GM21576 (cell line): ENCODE data around the gene PAQR3.

Experiments
- ATAC-seq: cut with Tn5 transposase; IDR thresholded peaks from one replicate; pipeline ENCODE4 v1.9.1; 2021; ENCODE audit warnings: mild to moderate bottlenecking, moderate library complexity; ENCODE audit not compliant: unreplicated experiment

Gene PAQR3, protein sequence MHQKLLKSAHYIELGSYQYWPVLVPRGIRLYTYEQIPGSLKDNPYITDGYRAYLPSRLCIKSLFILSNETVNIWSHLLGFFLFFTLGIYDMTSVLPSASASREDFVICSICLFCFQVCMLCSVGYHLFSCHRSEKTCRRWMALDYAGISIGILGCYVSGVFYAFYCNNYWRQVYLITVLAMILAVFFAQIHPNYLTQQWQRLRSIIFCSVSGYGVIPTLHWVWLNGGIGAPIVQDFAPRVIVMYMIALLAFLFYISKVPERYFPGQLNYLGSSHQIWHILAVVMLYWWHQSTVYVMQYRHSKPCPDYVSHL

DNA sequence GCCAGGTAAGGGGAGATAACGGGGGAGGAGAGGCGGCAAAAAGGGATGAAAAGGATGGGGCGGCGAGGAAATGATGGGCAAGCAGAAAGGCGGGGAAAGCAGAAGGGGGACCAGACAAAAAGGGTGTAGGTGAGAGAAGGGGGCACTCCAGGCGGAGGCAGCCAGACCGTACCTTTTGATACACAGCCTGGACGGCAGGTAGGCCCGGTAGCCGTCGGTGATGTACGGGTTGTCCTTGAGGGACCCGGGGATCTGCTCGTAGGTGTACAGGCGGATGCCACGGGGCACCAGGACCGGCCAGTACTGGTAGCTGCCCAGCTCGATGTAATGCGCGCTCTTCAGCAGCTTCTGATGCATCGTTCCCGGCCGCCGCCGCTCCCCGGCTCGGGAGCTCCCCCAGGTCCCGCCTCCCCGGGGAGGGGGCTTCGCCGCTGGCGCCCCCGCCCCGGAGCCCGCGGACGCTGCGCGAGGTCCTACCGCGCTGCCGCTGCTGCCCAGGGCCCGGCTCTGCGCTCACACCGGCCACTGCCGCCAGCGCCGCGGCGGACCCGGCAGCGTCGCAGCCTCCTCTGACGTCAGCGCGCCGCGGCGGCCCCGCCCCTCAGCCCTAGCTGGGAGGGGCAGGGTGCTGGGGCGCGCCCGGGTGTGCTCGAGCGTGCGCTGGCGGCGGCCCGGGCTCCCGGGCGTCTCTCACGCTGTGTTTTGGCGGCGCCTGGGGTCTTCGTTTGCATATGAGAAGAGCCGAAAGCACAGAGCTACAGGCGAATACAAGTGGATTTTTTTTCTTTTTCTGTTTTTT is at the start of gene PAQR3:
TSS of gene PAQR3 (minus strand) at position 571 of the 799 bp plus-strand sequence. CDS start at position 357, 214 bp downstream.
- ATAC-seq = peak; percentile 98

DNA sequence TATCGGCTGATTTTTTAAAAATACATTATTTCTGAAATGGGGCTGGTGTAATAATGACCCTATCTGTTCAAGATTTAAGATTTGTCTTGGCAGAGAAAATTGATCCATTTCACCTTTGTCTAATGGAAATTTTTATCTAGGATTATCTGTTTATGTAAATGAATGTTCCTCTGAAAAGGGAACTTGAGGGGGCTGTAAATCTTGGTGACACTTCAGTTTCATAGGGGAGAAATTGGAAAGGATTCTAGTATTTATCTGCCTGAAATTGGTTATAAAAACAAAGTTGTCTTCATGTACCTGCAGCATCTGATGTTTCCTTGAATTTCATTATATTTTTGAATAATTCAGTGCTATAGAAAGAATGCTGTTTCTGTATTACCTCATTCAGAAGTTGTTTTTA is 48.4 kb upstream of the PAQR3 start:
- ATAC-seq = no peak

DNA sequence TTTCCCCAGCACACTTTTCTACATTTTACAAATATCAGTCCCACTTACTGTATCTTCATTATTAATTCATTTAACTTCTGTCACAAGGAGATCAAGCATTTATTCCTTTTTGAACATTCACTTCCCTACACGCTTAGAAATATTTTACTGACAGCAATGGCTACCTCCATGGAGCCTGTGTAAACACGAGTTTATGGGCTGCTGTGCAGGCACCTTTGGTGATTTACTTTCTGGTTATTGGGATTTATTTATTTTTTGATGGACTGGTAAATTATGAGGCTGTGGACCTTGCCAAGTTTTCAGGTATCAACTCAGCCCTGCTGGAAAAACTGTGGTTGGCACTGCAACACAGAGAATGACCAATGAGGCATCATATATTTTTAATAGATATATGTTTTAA is 45.4 kb upstream of the PAQR3 start:
- no peak for ATAC-seq

DNA sequence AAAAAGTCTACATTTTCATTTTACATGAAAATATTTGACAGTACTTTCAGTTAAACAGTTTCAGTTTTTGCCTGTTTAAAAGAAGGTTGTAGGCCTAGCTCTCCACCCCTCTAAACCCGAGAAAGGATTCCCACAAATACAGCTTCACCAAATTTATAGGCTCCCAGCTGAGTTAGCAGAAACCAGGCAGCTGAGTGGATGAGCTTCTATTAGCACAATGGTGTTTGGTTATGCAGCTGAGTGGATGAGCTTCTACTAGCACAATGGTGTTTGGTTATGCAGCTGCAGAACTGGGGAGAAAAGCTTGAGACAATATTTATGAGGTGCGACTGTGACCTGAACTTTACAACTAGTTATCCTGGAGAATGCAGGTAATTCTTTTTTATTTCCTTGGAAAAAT is 36.6 kb upstream of the PAQR3 start:
- no peak for ATAC-seq

DNA sequence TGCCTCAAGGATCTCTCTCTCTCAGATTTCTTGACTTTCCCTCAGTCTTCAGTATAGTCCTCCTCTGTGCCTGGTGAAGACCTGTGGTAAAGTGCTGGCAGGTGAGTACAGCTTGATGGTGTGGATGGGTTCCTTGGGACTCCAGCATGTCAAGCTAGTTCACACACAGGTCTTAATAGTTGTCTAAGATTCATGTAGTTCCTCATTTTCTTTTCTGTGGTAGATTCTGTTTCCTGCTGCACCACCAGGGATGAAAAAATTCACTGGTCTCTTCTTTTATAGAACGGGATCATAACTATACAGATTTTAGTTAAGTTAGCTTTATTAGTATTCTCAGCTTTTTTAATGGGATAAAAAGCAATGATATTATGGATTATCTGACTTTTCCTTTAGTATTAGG is 32.5 kb upstream of the PAQR3 start:
- no peak for ATAC-seq

DNA sequence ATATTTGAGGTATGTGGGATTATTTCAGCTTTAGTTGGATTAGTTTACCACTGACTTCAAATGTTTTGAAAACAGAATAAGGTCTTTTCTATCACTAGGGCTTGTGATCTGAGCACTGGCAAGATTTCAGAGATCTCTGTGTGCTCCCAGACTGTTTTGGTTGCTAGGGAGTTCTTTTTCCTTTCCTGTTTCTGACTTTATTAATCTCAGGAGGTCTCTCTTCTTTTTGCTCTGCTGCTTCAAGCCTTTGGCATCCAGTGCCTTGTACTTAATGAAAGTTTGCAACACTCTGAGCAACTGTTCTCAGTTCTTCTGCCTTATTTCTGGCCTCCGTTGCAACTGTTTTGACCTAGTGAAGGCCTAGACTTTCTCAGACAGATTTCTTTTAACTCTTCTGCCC is 32.1 kb upstream of the PAQR3 start:
- no peak for ATAC-seq

DNA sequence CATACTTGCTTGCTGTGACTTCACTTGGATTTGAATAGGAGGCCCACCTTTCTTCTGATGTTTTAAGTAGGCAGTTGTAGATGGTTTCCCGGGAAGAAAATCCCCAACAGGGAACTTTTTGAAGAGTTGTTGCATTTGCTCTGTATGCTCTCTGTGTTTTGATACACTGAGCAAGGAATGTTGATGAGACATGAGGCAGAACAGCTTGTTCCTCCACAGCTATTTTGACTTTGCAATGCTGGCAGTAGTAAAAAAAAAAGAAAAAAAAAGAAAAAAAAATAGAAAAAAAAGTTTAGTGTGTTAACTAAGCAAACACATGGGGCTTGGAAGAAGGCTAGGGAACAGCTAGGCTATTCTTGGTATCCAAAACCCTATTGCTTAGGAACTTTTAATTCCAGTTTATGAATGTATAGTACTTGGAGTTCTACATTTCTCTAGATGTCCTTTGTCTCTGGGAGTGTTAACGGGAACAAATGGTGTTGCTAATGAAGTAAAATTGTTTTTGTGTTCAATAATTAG is 23.4 kb upstream of the PAQR3 start:
- ATAC-seq = no peak

DNA sequence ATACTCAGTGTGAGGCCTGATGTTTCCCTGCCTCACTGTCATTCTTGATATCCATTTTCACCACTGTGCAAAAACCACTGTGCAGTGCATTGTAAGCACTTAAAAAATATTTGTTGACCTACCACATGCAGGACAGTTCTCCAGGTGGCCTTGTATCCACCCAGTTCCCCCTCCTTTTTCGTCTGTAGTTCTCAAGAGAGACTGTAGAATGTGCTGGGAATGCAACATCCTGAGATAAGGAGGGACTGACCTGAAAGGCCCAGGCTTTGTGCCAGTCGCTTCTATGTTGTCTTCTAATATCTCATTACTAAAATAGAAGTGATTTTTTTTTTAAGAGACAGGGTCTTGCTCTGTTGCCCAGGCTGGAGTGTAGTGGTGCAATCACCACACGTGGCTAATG is 21.7 kb upstream of the PAQR3 start:
- no peak for ATAC-seq

DNA sequence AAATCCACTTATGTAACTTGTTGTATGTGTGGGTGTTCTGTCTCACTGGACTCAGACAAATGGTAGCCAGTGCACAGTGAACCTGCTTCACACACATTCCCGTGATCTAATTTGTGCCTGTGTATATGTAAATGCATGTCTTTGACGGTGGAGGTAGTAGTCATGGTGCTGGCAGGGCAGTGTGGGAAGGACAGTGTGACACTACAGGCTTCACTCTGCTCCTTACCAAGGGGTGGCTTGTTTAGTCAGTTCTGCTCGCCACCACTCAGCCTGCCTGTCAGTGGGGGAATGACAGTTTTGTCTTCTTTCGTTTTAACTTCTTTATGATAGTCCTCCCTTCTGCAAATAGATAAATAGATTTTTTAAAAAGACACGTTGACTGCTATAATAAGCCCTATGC is 17.7 kb upstream of the PAQR3 start:
- ATAC-seq = no peak

DNA sequence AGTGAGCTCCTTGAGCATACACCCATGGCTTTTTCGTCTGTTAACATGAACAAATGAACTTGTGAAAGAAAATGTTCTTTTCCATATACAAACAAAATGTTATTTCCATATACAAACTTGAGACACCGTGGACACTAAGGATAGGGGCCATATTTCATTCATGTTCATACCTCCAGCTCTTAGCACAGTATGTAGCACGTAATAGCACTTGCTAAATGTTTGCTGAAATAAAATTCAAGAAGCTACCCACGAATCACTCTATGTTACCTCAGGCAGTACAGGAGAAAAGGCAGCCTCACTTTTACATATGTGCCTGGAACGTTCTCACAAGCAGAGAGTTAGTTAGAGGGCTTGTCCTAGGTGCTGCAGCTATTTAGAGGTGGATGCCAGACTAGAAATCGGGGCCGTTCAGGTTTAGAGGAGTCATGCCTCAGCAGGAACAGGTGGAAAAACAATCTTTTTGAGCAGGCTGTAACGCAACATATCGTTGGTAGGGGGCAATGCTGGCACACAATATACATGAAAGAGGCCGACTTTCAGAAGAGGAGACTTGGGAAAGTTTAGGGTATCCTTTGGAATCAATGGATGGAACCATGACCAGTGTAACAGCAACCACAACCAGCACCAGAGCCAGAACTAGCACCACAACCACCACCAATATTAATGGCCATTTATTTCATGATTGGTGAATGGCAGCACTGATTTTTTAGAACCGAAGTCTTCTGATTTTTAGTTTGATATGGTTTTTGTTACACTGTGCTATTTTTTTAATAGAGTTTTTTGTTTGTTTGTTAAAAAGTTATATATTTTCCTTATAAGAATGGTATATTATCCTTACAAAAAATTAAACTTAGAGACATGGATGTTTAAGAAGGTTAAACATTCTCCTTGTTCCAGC is 14.8 kb upstream of the PAQR3 start:
- no peak for ATAC-seq

DNA sequence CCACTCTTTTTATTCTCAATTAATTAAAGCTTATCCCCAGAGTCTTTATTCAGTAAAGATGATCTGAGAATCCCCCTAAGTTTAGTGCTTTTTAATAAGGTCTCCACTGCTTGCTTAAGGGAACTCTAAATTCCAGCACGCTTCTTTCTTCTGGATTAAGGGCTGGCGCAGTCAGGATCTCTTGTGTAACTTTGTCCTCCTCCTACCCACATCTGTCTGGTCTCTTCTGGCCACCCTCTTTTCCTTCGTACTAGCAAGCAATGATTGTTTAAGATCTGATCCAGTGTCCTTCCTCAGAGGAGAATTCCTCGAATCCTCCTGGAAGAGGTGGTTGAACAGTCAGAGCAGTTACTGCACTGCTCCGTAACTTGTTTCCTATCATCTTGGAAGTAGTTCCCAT is 14.0 kb upstream of the PAQR3 start:
- ATAC-seq = no peak

DNA sequence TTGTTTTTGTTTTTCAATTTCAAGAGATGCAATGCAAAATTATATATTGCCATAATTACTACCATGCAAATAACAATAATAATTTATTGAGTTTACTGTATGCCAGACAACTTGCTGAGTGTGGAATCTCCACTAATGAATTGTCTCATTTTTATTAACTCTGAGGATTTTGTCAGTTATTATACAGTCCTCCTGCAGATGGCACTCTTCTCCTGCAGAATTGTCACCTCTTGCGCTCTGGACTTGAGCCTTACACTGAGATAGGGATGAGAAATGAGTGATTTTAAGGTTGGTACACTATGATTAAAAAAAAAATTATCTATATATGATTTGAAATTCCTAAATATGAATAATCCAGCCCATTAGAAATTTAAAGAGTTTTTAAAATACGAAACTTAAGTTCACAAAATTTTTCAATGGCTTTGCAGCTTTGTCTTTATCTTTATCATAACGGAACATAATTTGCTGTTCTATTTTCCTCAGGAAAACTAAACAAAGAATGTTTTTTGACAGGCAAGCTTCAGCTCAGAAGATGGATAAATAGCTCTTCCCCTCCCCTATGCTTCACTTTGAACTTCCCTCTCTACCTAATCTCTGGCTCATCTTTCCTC is 12.7 kb upstream of the PAQR3 start:
- peak; percentile 80 for ATAC-seq

DNA sequence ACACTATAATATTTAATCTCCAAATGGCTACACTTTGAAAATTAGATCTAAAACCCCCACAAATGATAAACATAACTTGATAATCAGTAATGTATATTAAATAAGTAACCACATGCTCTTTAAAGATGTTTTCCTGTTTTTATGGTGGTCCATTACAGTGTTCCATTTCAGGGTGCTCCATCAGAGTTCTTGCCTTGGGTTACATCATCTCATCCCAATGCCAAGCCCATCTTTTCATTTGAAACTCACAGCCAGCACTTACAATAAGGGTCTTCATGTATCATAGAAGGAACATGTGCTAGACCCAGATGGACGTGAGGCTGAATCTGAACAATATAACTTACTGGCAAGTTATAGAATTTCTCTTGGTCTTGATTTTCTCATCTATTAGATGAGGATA is 10.5 kb upstream of the PAQR3 start:
- ATAC-seq = no peak

DNA sequence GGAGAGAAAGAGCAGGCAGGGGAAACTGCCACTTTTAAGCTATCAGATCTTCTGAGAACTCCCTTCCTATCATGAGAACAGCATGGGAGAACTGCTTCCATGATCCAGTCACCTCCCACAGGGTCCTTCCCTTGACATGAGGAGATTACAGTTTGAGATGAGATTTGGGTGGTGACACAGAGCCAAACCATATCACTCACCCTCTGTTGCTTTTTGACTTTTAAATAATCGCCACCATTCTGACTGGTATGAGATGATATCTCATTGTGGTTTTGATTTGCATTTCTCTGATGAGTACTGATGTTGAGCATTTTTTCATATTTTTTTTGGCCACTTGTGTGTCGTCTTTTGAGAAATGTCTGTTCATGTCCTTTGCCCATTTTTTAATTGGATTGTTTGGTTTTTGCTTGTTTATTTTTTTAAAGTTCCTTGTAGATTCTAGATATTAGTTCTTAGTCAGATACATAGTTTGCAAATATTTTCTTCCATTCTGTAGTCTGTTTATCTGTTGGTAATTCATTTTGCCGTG is 6.5 kb upstream of the PAQR3 start:
- no peak for ATAC-seq

DNA sequence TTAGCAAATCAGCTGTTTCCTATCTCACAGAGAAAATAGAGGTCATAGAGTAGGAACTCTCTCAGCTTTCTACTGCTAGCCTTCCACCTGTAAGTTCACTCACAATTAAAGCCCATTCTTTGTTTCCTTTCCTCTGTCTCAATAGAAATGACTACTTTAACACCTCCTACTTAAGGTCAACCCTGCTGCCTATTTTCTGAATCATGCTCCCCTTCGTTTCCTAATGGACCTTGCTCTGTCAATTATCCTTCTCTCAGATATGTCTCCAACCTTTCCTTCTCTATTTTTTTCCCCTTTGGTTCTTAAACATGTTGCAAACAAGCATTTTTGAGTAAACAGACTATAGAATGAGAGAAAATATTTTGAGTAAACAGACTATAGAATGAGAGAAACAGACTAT is 5.1 kb upstream of the PAQR3 start:
- ATAC-seq = no peak

DNA sequence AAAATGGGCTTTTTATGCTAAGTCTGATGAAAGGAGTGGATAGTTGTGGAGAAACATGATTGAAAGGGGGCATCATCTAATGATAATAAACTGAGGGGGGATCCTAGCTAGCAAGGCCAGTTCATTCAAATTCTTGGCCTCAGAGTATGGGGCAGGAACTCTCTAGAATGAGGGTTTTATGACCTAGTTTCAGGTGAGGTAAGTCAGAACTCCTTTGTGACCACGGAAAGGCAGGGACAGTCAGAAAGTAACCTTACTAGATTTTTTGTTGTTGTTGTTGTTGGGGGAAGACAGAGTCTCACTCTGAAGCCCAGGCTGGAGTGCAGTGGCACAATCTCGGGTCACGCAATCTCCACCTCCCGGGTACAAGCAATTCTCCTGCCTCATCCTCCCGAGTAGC is 1.5 kb upstream of the PAQR3 start:
- ATAC-seq = no peak

DNA sequence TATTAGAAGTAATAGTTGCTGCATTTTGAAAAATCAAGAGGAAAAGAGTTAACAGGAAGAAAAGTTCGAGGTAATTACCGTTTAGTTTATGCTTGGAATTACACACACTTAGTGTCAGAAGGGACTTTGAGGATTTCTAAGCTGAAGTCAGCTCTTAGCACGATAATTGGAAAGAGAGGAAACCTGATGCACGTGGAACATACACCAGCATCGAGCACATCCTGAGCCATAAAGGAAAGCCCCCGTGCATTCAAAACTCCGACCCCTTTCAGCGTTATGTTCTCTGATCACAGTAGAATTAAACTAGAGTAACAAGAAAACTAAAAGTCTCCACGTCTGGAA is 400 bp upstream of the PAQR3 start:
- ATAC-seq = peak; percentile 7

DNA sequence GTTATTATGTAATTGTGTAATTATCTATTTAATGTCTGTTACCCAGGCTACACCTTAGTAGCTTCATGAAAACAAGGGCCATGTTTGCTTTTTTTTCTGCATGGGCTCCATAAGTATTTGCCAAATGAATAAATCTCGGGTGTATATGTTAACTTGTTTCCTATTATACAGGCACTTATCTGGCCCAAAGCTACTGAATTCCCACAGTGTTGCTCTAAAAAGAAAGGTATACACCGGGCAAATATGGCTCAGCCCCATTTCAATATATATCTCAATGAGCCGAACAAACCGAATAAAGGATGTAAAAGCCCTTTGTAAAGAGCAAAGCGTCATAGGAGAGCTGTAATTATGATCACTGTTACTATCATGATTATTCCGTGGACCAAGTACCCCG is 767 bp downstream of the PAQR3 start:
- ATAC-seq = no peak

DNA sequence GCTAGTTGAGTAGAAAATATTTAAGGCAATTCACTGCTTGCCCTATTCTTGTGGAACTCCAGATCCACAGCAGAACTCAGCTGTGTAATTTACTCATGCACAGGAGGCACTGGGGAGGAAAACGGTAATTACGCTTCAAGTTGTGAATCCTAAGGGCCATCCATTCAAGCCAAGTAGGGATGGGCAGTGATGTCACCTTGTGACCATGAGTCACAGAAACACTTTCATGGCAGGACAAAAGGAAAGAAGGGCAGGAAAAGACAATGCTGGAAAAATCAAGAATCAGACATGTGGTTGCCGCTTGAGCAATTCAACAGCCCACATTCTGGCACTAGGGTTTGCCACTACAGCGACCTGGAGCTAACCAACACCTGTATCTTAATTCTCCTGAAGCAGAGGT is 1.4 kb downstream of the PAQR3 start:
- no peak for ATAC-seq

DNA sequence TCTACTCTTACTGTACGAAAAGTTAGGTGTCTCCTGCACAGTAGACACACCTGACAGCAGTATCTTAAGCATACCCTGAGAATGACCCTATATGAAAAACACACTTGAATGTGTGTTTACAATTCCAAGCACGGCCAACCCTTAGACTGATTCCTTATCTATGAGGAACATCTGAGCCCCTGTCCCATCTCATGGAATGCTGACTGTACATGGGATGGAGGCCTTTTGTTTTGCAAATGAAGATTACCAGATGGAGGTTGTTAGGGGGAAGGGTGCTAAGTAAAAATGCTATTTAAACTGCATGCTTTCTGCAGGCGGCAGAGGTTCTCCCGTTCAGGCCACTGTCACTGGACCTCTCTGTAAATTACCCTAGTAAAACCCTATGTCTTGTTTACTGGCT is 2.2 kb downstream of the PAQR3 start:
- ATAC-seq = no peak
